HG03469 (cell line): Measurements from ENCODE around the gene AMIGO2.
"Not testable (repeated sequence)": the region's sequence is repeated elsewhere in the genome, so short reads cannot be mapped to it uniquely, and the experiment has no call there.

Experiments used
- ATAC-seq: cut with Tn5 transposase; IDR thresholded peaks from one replicate; pipeline ENCODE4 v1.9.1; 2021; ENCODE audit warnings: mild to moderate bottlenecking, moderate library complexity, moderate number of reproducible peaks; ENCODE audit not compliant: unreplicated experiment

AMIGO2 gene

GRCh38 chr12:47075192-47076084, 4.3 kb downstream of the AMIGO2 start:
- no peak for ATAC-seq

DNA sequence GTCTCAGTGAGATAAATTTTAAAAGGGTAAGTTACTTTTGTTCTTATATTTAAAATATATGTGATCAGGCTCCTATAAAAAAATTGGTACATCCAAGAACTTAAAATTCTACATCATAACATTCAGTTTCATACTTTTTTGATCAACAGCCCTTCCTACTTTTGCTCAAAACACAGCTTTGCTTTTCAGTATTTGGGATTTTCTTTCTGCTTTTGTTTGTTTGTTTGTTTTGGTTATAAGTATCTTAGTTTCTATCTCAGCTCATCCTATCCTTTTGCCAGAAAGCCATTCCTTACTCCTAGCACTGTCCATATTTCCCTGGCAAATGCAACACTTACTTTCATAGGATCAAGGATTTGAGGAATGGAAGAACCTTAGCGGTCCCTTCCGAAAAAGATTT, 5.0 kb downstream of the AMIGO2 start:
- no peak for ATAC-seq

DNA sequence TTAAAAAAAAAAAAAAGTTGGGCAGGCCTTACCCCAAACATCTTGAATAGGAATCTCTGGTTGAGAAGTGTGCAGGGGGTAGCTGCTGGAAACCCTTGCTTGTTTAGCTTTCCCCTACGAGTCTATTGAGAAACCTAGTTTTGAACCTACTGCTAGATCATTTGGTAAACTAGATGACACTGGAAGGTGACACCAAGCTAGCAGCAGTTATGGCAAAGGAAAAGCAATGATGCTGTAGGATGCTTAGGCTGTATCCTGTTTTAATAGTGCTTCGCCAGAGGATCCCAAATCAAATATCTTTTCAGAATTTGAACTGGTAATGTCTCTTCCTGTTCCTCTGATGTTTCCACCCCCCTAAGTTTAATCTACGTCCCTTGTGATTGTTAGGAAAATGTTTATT, 5.8 kb downstream of the AMIGO2 start:
- no peak for ATAC-seq

GRCh38 chr12:47071241-47071852, 8.4 kb downstream of the AMIGO2 start:
- ATAC-seq, result no peak

- no peak for ATAC-seq
These were observed 9.4 kb downstream of the AMIGO2 start for GRCh38 chr12:47070310-47070709.

GRCh38 chr12:47068539-47068938, 11.2 kb downstream of the AMIGO2 start:
- no peak for ATAC-seq

DNA sequence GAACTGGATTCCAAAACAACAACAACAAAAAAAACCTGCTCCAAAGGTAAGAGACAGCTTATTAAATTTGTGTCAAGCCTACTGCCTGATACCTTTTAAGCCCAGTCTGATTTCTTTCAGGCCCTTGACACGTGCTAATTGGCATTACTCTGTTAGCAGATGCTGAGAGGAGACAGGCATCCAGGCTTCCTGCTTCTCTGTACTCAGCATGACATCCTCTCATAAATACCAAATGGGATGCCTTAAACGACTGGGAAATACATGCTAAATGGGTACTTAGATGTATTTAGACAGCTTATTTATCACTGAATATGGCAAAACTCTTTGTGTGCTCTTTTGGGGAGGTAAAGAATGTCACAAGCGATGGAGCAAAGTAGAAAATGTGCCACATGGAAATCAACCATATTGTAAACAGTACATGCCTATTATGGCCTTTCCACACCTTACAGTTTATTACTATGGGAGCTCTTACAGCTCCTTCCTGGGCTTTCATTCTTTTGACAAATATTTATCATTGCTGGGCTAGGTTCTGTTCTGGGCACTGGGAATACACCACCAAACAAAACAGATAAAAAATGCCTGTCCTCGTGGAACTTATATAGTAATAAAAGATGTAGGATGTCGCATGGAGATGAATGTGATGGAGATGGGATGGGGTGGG, 11.9 kb downstream of the AMIGO2 start:
- ATAC-seq, result no peak

- no peak for ATAC-seq
These were observed 12.6 kb downstream of the AMIGO2 start for GRCh38 chr12:47067176-47067575.

DNA sequence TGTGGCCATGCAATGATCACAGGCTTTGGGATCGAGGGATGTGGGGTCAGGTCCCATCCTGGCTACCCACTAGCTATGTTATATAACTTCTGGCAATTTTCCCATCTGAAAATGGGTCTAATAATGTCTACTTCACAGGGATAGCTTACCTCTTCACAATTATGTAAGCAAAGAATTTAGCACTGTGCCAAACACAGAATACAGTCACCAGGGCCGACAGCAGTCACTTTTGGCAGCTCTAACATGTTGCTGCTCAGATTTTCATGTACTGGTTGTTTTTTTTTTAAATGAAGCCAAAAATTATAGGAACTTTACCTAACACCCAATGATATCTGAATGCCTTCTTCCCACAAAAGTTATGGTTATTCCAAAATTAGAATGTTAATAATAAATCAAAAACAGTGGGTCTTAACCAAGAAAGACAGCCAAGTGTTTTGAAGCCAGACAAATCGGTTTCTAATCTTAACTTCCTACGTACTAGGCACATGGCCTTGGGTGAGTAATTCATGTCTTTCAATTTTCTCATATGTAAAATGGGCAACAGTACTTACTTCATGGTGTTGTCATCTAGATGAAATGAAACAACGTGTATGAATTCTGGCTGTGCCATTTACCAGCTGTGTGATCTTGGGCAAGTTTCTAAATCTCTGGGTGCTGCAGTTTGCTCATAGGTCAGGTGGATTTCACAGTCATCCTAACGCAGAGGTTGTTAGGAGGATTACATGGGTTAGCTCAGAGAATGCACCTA, 13.3 kb downstream of the AMIGO2 start:
- no peak for ATAC-seq

GRCh38 chr12:47065546-47065945, 14.2 kb downstream of the AMIGO2 start:
- ATAC-seq, result no peak

GRCh38 chr12:47058640-47059039, 21.1 kb downstream of the AMIGO2 start:
- ATAC-seq, result not testable (repeated sequence)

GRCh38 chr12:47056944-47057343, 22.8 kb downstream of the AMIGO2 start:
- not testable (repeated sequence) for ATAC-seq

GRCh38 chr12:47055856-47056255, 23.9 kb downstream of the AMIGO2 start:
- not testable (repeated sequence) for ATAC-seq

GRCh38 chr12:47054659-47055058, 25.1 kb downstream of the AMIGO2 start:
- ATAC-seq, result no peak

GRCh38 chr12:47053961-47054360, 25.8 kb downstream of the AMIGO2 start:
- no peak for ATAC-seq

DNA sequence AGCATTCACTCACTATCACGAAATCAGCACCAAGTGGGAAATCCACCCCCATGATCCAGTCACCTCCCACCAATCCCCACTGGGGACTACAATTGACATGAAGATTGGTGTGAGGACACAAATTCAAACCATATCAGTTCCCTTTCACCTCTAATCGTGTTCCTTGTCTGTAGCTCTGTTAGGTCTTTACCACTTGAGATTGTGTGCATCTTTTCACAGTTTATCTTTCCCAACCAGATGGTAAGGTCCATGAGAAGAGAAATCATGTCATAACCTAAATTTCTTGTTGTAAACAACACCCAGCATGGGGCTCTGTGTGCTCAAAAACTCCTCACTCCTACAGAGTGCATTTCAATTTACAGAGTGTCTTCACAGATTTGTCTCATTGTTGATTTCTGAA, 27.5 kb downstream of the AMIGO2 start:
- ATAC-seq, result no peak

- not testable (repeated sequence) for ATAC-seq
These were observed 28.5 kb downstream of the AMIGO2 start for GRCh38 chr12:47051291-47051690.

DNA sequence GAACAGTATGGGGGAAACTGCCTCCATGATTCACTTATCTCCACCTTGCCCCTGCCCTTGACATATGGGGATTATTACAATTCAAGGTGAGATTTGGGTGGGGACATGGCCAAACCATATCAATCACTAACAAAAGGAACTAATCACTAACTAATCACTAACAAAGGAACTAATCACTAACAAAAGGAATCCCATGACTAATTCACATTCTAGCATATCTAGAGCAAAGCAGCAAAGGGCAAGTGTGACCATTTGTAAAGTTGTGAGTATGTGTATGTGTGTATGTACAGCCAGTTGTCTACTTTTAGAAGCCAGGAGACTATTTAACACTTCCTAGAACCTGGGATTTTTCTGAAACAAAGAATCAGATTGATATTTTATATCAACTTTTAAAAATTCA, 31.2 kb downstream of the AMIGO2 start:
- ATAC-seq, result no peak

- no peak for ATAC-seq
These were observed 38.4 kb downstream of the AMIGO2 start for GRCh38 chr12:47041327-47041726.

DNA sequence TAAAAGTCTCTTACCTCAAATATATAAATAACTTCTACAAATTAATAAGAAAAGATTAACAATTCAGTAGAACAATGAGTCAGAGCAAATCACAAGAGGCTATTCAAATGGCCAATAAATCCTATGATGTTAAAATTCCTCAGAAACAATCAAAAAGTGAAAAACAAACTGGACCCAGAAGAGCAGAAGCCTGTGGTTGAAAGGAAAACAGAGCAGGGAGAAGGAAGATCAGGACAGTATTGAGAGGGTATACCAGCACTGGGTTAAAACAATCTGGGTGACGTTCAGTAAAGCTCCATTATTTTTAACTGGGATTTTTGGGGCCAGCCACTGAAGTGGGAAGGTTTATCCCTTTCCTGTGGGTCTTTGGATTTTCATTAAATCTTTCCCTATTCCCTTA, 40.0 kb downstream of the AMIGO2 start:
- ATAC-seq, result no peak

DNA sequence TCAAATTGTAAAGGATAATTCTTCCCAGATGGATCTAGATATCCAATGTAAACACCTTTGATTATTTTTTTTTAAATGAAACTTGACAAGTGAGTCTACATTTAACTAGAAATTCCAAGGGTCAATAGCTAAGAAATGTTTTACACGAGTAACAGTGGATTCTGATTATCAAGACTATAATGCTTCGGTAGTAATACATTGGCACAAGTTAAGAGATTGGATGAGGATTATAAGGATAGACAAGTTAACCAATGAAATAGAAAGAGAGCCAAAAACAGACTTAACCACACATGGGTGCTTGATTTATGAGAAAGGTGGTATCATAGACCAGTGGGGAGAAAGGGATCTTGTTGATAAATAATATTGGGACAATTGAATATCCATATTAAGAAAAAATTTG, 40.7 kb downstream of the AMIGO2 start:
- no peak for ATAC-seq
